OCI-LY7 (cell line): ENCODE data around the gene SLC38A3. TPM values are rescaled to one million over a fixed set of nuclear protein-coding genes. Genes with fewer than 3 reads are reported as not detected.

Experiments
- BruUV-seq: library from RNA; stranded (reverse); fragments of 400-500 nt; replicated peaks from 2 replicates; lab custom pipeline; 2021; lab: Mats Ljungman, UMichigan
- CTCF ChIA-PET: fragments of 300-600 bp; sonication (Branson Sonifier 250); formaldehyde crosslinking; loops from one replicate; lab custom pipeline; 2022; ENCODE audit warnings: antibody characterized with exemption; ENCODE audit not compliant: unreplicated experiment; lab: Charles Lee
- POLR2A ChIA-PET: fragments of 300-600 bp; sonication (Branson Sonifier 250); formaldehyde crosslinking; loops from one replicate; lab custom pipeline; 2022; ENCODE audit warnings: antibody characterized with exemption; lab: Charles Lee
- DNase-seq: peaks from one replicate; pipeline ENCODE4 v3.0.0-alpha.2; 2015; ENCODE audit warnings: low spot score
- H2AFZ ChIP-seq: fragments of 200-600 bp; sonication (generic), shearing (Covaris generic); 2 replicates; pipeline ENCODE4 v1.6.1; 2014; ENCODE audit warnings: mild to moderate bottlenecking, antibody characterized with exemption, low read length, moderate library complexity
- H3K27ac ChIP-seq: fragments of 200-600 bp; sonication (generic); 2 replicates; pipeline ENCODE4 v1.5.1; 2014; ENCODE audit warnings: mixed run types, low read depth, mild to moderate bottlenecking, moderate library complexity, low read length, inconsistent platforms; ENCODE audit not compliant: poor library complexity, severe bottlenecking
- H3K36me3 ChIP-seq: fragments of 200-600 bp; sonication (generic); 2 replicates; pipeline ENCODE4 v1.6.1; 2014; ENCODE audit warnings: mild to moderate bottlenecking, antibody characterized with exemption, low read length, moderate library complexity, mixed read lengths; ENCODE audit not compliant: insufficient read depth
- H3K4me1 ChIP-seq: fragments of 200-600 bp; sonication (generic); 2 replicates; pipeline ENCODE4 v1.5.1; 2014; ENCODE audit warnings: mild to moderate bottlenecking, low read length; ENCODE audit not compliant: insufficient read depth, poor library complexity, severe bottlenecking
- H3K4me2 ChIP-seq: fragments of 200-600 bp; sonication (generic); 2 replicates; pipeline ENCODE4 v1.6.1; 2014; ENCODE audit warnings: mild to moderate bottlenecking, low read length
- H3K4me3 ChIP-seq: fragments of 200-600 bp; sonication (generic); 2 replicates; pipeline ENCODE4 v1.5.1; 2014; ENCODE audit warnings: mild to moderate bottlenecking, low read depth, low read length; ENCODE audit not compliant: poor library complexity, severe bottlenecking
- H3K79me2 ChIP-seq: fragments of 200-600 bp; sonication (generic); 2 replicates; pipeline ENCODE4 v1.6.1; 2016; ENCODE audit warnings: low read depth, mild to moderate bottlenecking, low read length, moderate library complexity, mixed read lengths; ENCODE audit not compliant: insufficient read depth
- H3K9me2 ChIP-seq: fragments of 200-600 bp; sonication (generic); 2 replicates; pipeline ENCODE4 v1.6.1; 2016; ENCODE audit warnings: mild to moderate bottlenecking, low read length, mixed read lengths; ENCODE audit not compliant: insufficient read depth
- H3K9me3 ChIP-seq: fragments of 200-600 bp; sonication (generic); 2 replicates; pipeline ENCODE4 v1.6.1; 2014; ENCODE audit warnings: mild to moderate bottlenecking, mixed run types, low read length, mixed read lengths
- H4K20me1 ChIP-seq: fragments of 200-600 bp; sonication (generic); 2 replicates; pipeline ENCODE4 v1.6.1; 2014; ENCODE audit warnings: mild to moderate bottlenecking, antibody characterized with exemption, low read length, moderate library complexity, mixed read lengths; ENCODE audit not compliant: insufficient read depth
- EZH2phosphoT487 ChIP-seq: fragments of 200-600 bp; sonication (generic); IDR thresholded peaks from 2 replicates; pipeline ENCODE4 v1.6.1; 2018; ENCODE audit warnings: low read depth, borderline replicate concordance, mild to moderate bottlenecking, mixed run types, antibody characterized with exemption, low read length, moderate library complexity, mixed read lengths
- intact Hi-C: fragments of 100-400 bp; cut with micrococcal nuclease; formaldehyde crosslinking; loops from one replicate; pipeline ENCODE4 v1.10.0; 2022; ENCODE audit not compliant: unreplicated experiment
- total RNA-seq, 2 experiments: library from RNA; depleted of rRNA in 1 of 2; stranded (reverse); fragments of >200 nt in 1 of 2; shearing (Covaris generic) in 1 of 2; gene quantifications; 2 replicates each; pipeline ENCODE4 v1.2.3, GENCODE V29; 2014 to 2022
- TF ChIP-seq, protein P1 (sequence below): fragments of 200-600 bp; sonication (generic); conservative IDR thresholded peaks from 2 replicates; pipeline ENCODE4 v1.5.1; 2014; ENCODE audit warnings: mild to moderate bottlenecking, antibody characterized with exemption, low read length, moderate library complexity, mixed read lengths

Gene SLC38A3
- total RNA-seq, 2 experiments from 2014 or later: not detected

DNA sequence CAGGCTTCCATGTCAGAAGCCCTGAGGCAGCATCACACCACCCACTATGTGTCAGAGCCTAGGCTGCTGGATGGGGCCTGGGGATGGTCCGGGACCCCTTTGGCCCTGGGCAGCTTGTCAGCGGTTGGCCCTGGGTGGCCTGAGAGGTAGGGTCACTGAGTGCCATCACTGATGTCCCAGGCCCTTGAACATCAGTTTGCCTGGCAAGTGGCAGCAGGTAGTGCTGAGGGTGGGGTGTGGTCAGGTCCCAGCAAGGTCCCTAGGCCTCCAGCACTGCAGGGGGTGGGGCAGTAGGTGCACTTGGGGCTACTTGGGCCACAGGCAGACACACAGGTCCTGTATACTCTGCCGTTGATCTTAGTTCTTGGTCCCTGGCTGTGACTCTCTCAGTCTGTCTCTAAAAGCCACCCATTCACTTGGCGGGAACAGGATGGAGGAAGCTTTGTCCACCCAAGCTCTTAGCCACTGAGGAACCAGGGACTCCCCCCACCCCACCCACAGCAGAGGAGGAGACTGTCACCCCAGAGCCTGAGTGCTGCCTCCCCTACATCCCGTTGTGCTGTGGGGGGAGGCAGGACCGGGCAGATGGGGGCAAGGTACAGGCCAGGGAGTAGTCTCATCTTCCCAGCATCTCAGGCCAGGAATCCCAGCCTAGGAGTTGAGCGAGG is 36.8 kb downstream of the SLC38A3 start:
- no peak overlapping the region for H2AFZ ChIP-seq
- H3K9me3 ChIP-seq: no peaks in the 10 kb centered on the region
- ChIA-PET CTCF (interaction anchor here (0.6 to 1.5 kb wide), 3 partner anchors 9 to 45 kb away, joined by 3 to 5 read pairs (median 3); no protein-coding TSS in a partner anchor), POLR2A (interaction anchor here (0.7 kb wide), 1 partner anchor 196 kb away, joined by 3 read pairs; no protein-coding TSS in a partner anchor)
- peak overlapping the region; percentile 62 for H3K4me2 ChIP-seq
- H3K27ac ChIP-seq: peak overlapping the region; percentile 74
- no TSS peak for BruUV-seq
- H3K36me3 ChIP-seq: peaks cover 39% of the 10 kb centered on the region; the same call in 1 of the 2 replicates
- TF ChIP-seq EZH2phosphoT487: no peak
- H3K4me3 ChIP-seq: peak overlapping the region; percentile 21
- H3K9me2 ChIP-seq: no peaks in the 10 kb centered on the region
- DNase-seq: no peak
- peaks cover 10% of the 10 kb centered on the region; the same call in 1 of the 2 replicates for H4K20me1 ChIP-seq
- intact Hi-C loops: no loop called here
- H3K79me2 ChIP-seq: peaks cover 67% of the 10 kb centered on the region
- peaks cover 75% of the 10 kb centered on the region for H3K4me1 ChIP-seq

DNA sequence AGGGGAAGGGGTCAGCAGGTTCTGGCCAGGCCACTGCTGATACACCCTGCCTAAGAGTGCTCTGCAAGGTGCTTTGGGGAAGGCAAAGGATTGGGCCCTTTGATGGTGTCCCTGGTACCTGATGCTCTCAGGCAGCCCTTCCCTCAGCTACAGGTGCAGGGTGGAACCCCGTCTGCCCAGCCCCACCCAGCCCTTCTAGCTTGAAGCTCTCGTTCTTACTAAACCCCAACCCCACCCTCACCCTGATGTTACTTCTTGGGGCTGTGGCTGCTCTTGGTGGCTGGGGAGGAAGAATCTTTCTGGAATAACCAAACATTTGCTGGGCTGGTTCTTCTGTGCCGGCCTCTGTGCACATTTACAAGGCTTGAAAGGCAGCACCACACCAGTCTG is 37.3 kb downstream of the SLC38A3 start:
- CTCF ChIA-PET: interaction anchor here (0.6 to 0.7 kb wide), 2 partner anchors 9 to 107 kb away, joined by 3 to 7 read pairs; no protein-coding TSS in a partner anchor
- H3K9me2 ChIP-seq: no peaks in the 10 kb centered on the region
- peak overlapping the region; percentile 21 for H3K4me3 ChIP-seq
- peaks cover 67% of the 10 kb centered on the region for H3K79me2 ChIP-seq
- peak overlapping the region; percentile 74 for H3K27ac ChIP-seq
- H3K4me2 ChIP-seq: peak overlapping the region; percentile 62
- POLR2A ChIA-PET: interaction anchor here (0.7 kb wide), 1 partner anchor 197 kb away, joined by 3 read pairs; no protein-coding TSS in a partner anchor
- no peaks in the 10 kb centered on the region for H3K9me3 ChIP-seq
- TF ChIP-seq, protein P1, sequence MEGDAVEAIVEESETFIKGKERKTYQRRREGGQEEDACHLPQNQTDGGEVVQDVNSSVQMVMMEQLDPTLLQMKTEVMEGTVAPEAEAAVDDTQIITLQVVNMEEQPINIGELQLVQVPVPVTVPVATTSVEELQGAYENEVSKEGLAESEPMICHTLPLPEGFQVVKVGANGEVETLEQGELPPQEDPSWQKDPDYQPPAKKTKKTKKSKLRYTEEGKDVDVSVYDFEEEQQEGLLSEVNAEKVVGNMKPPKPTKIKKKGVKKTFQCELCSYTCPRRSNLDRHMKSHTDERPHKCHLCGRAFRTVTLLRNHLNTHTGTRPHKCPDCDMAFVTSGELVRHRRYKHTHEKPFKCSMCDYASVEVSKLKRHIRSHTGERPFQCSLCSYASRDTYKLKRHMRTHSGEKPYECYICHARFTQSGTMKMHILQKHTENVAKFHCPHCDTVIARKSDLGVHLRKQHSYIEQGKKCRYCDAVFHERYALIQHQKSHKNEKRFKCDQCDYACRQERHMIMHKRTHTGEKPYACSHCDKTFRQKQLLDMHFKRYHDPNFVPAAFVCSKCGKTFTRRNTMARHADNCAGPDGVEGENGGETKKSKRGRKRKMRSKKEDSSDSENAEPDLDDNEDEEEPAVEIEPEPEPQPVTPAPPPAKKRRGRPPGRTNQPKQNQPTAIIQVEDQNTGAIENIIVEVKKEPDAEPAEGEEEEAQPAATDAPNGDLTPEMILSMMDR: no peak
- TF ChIP-seq EZH2phosphoT487: no peak
- intact Hi-C loops: no loop called here
- peaks cover 44% of the 10 kb centered on the region; the same call in 1 of the 2 replicates for H3K36me3 ChIP-seq
- no peak for DNase-seq
- H2AFZ ChIP-seq: no peak overlapping the region
- BruUV-seq: no TSS peak
- peaks cover 15% of the 10 kb centered on the region; the same call in 1 of the 2 replicates for H4K20me1 ChIP-seq
- peaks cover 80% of the 10 kb centered on the region for H3K4me1 ChIP-seq

DNA sequence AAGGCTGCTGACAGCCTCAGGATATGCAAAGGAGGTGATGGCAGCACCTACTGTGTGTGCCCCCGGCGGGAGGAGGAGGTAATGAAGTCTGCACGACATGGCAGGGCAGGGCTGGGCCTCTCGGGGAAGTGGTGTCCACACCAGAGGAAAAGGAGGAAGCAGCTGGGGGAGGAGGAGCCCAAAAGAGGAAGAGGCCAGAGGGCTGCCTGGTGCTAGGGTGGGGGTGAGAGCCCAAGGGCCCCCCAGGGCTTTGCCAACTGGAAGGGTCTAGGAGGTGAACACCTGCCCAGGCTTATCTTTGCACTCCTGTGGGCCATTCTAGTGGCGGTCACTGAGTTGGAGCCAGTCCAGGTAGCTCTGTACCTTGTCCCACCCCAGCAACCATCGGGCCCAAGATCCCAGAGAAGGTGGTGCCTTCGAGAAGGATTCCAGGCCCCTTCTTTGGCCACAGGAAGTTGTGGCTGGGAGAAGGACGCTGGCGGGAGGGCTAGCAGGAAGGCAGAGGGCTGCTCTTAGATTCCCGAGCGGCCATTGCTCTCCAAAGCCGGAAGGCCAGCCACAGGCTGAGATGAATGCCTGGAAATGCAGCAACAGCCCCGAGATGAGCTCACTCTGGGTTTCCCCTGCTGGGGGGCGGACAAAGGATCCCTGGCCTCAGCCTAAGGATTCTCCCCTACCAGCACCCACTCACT is 37.9 kb downstream of the SLC38A3 start:
- intact Hi-C loops: no loop called here
- peak; percentile 68 for DNase-seq
- H3K4me1 ChIP-seq: peaks cover 85% of the 10 kb centered on the region
- peaks cover 15% of the 10 kb centered on the region; the same call in 1 of the 2 replicates for H4K20me1 ChIP-seq
- no peak overlapping the region for H2AFZ ChIP-seq
- H3K36me3 ChIP-seq: peaks cover 48% of the 10 kb centered on the region; the same call in 1 of the 2 replicates
- no peaks in the 10 kb centered on the region for H3K9me2 ChIP-seq
- BruUV-seq: no TSS peak
- peak overlapping the region; percentile 21 for H3K4me3 ChIP-seq
- H3K9me3 ChIP-seq: no peaks in the 10 kb centered on the region
- ChIA-PET POLR2A (interaction anchor here (0.9 to 1.1 kb wide), 2 partner anchors 9 to 15 kb away, joined by 3 to 6 read pairs; no protein-coding TSS in a partner anchor), CTCF (interaction anchor here (0.6 to 0.8 kb wide), 3 partner anchors 13 to 107 kb away, joined by 3 to 7 read pairs (median 3); no protein-coding TSS in a partner anchor)
- peak overlapping the region; percentile 62 for H3K4me2 ChIP-seq
- H3K79me2 ChIP-seq: peaks cover 68% of the 10 kb centered on the region
- TF ChIP-seq EZH2phosphoT487: no peak
- TF ChIP-seq, protein P1: no peak
- H3K27ac ChIP-seq: peak overlapping the region; percentile 74
